AG08396 (cell line): ENCODE results near the gene MIEF1.

ENCODE experiments used
- DNase-seq: peaks from one replicate; pipeline ENCODE4 v3.0.0; 2012; ENCODE audit warnings: low spot score, mixed read lengths

MIEF1 gene

DNA sequence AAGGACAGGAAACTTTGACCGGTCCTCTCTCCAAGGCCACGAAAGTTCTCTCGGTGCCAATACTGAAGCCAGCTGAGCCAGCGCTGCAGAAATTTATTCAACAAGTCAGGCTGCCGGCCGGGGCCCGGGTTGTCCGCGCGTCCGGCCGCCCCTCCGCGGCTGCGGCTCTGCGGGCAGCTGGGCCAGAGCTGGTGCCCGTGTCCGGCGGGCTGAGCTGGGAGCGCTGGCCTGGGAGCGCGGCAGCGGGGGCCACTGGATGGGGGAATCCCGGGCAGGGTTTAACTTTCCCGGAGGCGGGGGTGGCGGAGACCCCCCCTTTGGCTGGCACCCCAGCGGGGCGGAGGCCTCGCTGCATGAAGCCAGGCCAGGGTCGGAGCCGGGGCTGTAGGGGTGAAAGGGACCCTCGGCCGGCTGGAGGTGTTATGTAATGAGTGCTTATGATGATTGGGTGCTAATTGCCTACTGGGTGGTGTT lies 56.2 kb downstream of the MIEF1 start:
- DNase-seq, result no peak

DNA sequence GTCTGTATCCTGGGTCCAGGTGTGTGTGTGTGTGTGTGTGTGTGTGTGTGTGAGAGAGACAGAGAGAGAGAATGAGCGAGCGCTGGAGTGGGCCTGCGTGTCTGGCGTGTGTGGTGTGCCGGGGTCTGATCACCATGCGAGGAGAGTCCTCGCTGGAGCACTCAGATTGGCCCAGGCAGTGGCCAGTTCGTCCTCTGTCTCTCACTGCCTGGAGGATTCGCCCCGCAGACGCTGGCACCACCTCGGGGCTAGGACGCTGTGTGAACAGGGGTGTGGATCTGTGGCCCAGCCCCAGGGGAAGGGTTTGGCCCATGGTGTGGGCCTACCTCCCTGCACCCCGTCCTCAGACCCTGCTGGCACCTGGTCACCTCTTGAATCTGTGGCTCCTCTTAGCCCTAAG lies 56.9 kb downstream of the MIEF1 start:
- no peak for DNase-seq

DNA sequence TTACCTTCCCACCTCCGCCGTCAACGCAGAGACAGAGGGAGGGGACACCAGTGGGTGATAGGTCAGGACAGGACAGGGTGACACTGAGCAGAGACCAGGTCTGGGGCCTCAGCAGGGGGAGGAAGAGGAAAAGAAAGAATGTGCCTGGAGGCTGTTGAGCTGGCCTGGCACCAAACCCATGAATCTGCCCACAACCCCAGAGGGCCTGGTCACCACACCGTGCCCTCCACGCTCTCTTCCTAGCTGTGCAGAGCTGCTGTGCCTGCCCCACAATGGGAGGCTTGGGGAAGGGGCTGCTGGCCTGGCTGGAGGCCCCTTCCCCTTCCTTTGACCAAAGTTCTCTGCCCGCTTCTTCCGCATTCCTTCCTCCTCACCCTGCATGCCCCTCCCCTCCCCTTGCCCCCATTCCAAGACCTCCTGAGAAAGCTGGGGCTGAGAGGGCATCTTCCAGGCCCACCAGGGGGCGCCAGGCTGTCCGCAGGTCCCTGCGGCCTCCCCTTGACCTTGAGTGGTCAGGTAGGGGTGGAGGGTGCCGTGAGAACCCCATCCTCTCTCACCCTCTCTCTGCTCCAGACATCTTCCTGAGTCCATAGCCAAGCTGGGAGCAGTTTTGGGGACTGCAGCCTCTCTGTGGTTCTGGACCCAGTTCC lies 57.5 kb downstream of the MIEF1 start:
- DNase-seq, result no peak

DNA sequence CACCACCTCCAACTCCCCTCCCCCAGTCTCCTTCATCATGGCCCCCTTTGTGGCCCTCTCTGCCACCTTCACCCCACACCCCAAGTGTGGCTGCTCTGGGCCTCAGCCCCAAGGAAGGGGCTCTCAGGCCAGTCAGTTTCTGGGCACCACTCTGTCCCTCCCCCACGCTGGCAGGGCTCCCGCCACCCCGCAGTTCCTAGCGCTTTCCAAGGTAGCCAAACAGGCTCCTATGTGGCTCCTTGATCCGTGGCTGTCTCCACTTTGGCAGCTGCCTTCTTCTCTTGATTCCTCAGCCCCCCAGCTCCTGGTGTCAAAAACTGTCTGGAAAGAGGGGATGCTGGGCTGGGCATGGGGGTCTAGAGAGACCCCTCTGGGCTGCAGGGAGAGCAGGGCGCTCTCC lies 58.0 kb downstream of the MIEF1 start:
- DNase-seq, result no peak

DNA sequence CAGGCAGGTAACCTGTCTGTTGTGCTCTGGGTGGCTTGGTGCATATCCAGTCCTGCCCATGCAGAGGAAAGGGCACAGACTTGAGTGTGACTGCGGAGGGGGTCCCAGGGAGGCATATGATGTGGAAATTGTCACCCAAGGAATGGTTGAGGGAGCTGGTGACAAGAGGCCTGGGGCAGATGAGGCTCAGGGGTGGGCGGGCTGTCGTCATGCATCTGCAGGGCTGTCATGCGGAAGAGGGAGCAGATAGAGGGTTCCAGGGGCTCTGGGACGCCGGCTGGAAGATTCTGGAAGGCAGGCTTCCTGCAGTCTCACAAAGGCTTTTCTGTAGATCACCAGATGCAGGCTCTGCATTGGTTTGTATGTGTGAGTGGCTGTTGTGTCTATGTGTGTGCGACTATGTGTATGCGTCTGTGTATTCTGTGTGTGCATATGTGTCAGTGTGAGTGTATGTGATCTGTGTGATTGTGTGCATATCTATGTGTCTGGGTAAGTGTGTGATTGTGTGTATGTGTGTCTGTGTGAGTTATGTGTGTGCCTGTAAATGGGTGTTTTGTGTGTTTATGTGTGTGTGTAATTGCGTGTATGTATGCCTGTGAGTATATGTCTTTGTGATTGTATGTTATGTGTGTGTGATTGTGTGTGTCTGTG lies 60.9 kb downstream of the MIEF1 start:
- DNase-seq, result no peak

DNA sequence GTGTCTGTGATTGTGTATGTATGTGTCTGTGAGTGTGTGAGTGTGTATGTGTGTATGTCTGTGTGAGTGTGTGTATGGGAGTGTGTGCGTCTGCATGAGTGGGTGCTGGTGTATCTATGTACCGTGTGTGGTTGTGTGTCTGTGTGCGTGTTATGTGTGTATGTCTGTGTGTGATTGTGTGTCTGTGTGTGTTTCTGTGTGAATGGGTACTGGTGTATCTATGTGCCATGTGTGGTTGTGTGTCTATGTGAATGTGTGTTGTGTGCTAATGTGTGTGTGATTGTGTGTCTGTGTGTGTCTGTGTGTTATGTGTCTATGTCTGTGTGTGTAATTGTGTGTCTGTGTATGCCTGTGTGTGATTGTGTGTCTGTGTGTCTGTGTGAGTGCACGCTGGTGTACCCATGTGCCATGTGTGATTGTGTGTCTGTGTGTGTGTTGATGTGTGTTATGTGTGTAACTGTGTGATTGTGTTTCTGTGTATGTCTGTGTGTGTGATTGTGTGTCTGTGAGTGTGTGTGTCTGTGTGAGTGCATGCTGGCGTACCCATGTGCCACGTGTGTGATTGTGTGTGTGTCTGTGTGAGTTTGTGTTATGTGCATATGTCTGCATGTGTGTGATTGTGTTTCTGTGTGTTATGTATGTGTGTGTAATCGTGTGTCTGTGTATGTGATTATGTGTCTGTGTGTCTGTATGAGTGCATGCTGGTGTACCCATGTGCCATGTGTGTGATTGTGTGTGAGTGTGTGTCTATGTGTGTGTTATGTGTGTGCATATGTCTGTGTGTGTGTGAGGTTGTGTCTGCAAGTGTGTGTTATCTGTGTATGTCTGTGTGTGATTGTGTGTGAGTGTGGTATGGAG lies 61.7 kb downstream of the MIEF1 start:
- DNase-seq, result no peak

DNA sequence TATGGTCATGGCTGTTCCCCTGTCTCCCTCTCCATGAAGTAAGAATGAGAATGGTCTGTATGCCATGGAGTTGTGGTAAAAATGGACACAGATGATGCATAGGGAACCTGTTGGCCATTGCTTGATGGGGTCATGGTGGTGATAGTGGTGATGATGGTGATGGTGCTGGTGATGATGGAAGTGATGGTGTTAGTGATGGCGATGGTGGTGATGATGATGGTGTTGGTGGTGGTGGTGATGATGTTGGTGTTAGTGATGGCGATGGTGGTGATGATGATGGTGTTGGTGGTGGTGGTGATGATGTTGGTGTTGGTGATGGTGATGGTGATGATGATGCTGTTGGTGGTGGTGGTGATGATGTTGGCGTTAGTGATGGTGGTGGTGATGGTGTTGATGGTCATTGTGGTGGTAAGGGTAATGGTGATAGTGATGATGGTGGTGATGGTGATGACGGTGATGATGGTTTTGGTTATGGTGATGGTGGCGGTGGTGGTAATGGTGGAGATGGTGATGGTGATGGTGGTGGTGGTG lies 63.4 kb downstream of the MIEF1 start:
- DNase-seq, result no peak

DNA sequence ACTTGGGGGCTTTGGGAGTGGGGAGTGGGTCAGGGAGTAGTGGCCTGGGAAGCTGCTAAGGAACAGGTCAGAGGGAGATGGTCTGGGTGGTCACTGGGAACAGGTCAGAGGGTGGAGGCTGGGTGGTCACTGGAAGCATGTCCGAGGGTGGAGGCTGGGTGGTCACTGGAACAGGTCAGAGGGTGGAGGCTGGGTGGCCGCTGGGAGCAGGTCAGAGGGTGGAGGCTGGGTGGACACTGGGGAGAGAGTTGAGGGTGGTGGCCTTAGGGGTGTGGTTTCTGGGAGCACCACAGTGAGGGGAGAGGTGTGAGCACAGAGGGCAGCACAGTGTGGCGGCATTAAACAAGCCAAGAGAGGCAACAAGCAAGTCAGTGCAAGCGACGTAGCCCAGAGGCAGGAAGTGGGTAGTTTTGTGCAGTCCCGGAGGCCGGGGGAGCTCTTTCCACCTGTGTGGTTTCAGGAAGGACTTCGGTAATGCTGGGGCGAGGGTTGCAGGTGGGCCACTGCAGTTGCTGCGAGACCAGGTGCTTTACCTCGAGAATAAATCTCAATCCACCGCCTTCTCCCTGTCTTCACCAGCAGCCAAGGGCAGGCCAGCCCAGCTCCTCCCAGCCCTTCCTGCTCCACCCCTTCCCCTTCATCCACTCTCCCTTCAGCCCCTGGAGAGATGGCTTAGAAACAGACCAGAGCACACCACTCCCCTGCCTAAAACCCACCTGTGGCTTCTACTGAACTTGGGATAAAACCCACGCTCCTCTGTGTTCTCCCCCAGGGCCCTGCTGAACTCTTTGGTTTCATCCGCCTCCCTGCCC lies 65.3 kb downstream of the MIEF1 start:
- DNase-seq, result no peak
